Chondrocyte (in vitro differentiated cells): ENCODE measurements around the gene TM9SF2. TPM values are rescaled to one million over a fixed set of nuclear protein-coding genes. Genes with fewer than 3 reads are reported as not detected.

Experiments
- DNase-seq: peaks from one replicate; pipeline ENCODE4 v3.0.0; 2021; ENCODE audit warnings: mixed read lengths, low spot score
- H3K27ac Mint-ChIP-seq: one replicate; pipeline ENCODE4 v1.8.0; 2021; ENCODE audit warnings: mild to moderate bottlenecking, moderate library complexity, mixed read lengths; ENCODE audit not compliant: unreplicated experiment
- H3K27me3 Mint-ChIP-seq: 2 replicates; pipeline ENCODE4 v1.8.0; 2021; ENCODE audit warnings: low read depth, mixed read lengths
- H3K36me3 Mint-ChIP-seq: 2 replicates; pipeline ENCODE4 v1.8.0; 2021; ENCODE audit warnings: low read depth, mixed read lengths
- H3K4me1 Mint-ChIP-seq: 2 replicates; pipeline ENCODE4 v1.8.0; 2021; ENCODE audit warnings: low read depth, mild to moderate bottlenecking, mixed read lengths
- H3K4me3 Mint-ChIP-seq: one replicate; pipeline ENCODE4 v1.8.0; 2021; ENCODE audit warnings: mild to moderate bottlenecking, moderate library complexity, mixed read lengths; ENCODE audit not compliant: unreplicated experiment
- H3K9me3 Mint-ChIP-seq: 2 replicates; pipeline ENCODE4 v1.8.0; 2021; ENCODE audit warnings: low read depth, mixed read lengths
- CTCF ChIP-seq: fragments of 200-600 bp; sonication (generic); IDR thresholded peaks from 2 replicates; pipeline ENCODE4 v1.5.0; 2021; ENCODE audit warnings: antibody characterized with exemption, mild to moderate bottlenecking, moderate library complexity
- total RNA-seq: library from RNA; stranded (reverse); gene quantifications from 3 replicates; pipeline ENCODE4 v1.2.1, GENCODE V29; 2021

The TM9SF2 gene
- total RNA-seq, 1 donor from 2014 or later: 125 TPM

DNA sequence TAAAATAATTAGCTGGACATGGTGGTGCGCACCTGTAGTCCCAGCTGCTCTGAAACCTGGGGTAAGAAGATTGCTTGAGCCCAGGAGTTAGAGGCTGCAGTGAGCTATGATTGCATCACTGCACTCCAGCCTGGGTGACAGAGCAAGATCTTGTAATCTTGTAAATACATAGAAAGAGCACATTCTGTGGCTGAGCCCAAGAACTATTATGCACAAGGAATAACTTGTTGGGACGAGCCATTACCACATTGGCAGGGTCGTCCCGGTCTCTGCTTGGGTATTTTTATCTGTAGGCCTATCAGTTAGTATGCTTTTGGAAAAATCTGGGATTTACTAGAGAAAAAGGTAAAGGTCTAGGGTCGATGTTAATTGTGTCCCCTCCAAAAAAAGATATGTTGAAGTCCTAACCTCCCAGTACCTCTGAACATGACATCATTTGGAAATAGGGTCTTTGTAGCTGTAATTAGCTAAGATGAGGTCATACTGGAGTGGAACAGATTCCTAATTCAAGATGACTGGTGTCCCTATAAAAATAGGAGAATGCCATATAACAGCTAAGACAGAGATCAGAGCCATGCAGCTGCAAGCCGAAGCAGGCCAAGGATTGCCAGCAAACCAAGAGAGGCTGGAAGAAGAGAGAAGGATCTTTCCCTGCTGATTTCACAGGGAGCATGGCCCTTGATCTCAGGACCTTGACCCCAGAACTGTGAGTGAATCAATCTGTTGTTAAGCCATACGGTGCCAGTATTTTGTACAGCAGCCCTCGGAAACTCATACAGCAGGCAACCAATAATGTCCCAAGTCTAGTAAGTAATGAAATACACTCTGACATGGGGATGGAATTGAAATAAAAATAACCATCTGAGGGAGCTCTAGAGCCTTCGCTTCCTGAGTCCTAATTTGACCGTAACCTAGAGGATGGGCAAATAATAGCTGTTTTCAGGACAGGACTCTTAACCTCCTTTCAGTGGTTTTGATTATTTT, 77.0 kb downstream of the TM9SF2 start:
- no peaks in the 10 kb centered on the region for H3K36me3 Mint-ChIP-seq
- no peaks in the 10 kb centered on the region for H3K4me1 Mint-ChIP-seq
- no peak overlapping the region for H3K27ac Mint-ChIP-seq
- H3K4me3 Mint-ChIP-seq: no peak overlapping the region
- H3K27me3 Mint-ChIP-seq: no peaks in the 10 kb centered on the region
- no peaks in the 10 kb centered on the region for H3K9me3 Mint-ChIP-seq
- peak; percentile 75 for TF ChIP-seq CTCF
- no peak for DNase-seq

GRCh38 chr13:99580500-99581268, 79.4 kb downstream of the TM9SF2 start:
- TF ChIP-seq CTCF: no peak
- no peak overlapping the region for H3K27ac Mint-ChIP-seq
- H3K36me3 Mint-ChIP-seq: no peaks in the 10 kb centered on the region
- H3K27me3 Mint-ChIP-seq: no peaks in the 10 kb centered on the region
- H3K4me1 Mint-ChIP-seq: peaks cover 3% of the 10 kb centered on the region
- no peaks in the 10 kb centered on the region for H3K9me3 Mint-ChIP-seq
- no peak overlapping the region for H3K4me3 Mint-ChIP-seq
- no peak for DNase-seq

- Mint-ChIP-seq H3K4me1 (peaks cover 4% of the 10 kb centered on the region), H3K36me3 (no peaks in the 10 kb centered on the region), H3K27ac (no peak overlapping the region), H3K27me3 (no peaks in the 10 kb centered on the region), H3K4me3 (no peak overlapping the region), H3K9me3 (no peaks in the 10 kb centered on the region)
- no peak for TF ChIP-seq CTCF
- DNase-seq: no peak
These were observed 81.2 kb downstream of the TM9SF2 start for GRCh38 chr13:99582511-99582910.

DNA sequence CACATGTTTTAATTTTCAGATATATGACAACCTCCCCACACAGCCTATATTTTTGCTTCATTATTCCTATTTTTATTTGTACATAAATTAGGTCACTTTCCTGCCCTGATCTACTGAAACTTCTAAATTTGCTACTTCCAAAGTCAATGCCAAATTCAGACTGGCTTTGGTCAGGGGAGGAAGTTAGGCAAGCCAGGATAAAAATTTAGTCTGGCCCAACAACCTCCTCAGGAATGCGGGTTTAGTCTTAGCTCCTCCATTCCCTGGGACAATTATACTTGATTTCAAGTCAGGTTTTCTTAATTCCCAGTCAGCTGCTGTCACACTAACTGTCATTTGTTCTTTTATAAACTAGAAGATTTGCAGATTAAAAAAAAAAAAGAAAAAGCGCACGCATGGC, 84.3 kb downstream of the TM9SF2 start:
- no peak overlapping the region for H3K4me3 Mint-ChIP-seq
- no peaks in the 10 kb centered on the region for H3K27me3 Mint-ChIP-seq
- DNase-seq: no peak
- no peaks in the 10 kb centered on the region for H3K9me3 Mint-ChIP-seq
- no peak for TF ChIP-seq CTCF
- peaks cover 14% of the 10 kb centered on the region for H3K4me1 Mint-ChIP-seq
- H3K27ac Mint-ChIP-seq: no peak overlapping the region
- no peaks in the 10 kb centered on the region for H3K36me3 Mint-ChIP-seq

DNA sequence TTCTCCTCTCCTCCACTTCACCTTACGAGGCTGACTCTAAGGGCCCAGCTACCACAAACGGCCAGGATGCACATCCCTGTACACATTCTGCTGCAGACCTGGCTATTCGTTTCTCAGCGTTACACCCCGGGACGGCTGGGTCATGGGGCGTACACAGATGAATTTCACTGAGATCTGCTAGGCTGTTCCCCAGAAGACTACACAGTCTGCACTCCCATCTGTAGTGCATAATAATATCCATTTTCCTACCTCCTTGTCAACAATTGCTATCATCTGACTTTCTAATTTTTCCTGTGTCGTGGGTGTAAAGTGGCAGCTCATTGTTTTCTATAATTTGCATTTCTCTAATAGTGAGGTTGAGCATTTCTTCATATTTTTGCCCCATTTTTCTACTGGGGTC, 85.7 kb downstream of the TM9SF2 start:
- H3K4me3 Mint-ChIP-seq: no peak overlapping the region
- TF ChIP-seq CTCF: no peak
- H3K9me3 Mint-ChIP-seq: no peaks in the 10 kb centered on the region
- H3K27me3 Mint-ChIP-seq: no peaks in the 10 kb centered on the region
- H3K27ac Mint-ChIP-seq: no peak overlapping the region
- peaks cover 23% of the 10 kb centered on the region for H3K4me1 Mint-ChIP-seq
- no peak for DNase-seq
- no peaks in the 10 kb centered on the region for H3K36me3 Mint-ChIP-seq
